Stomach (tissue), 9 donors: ENCODE data around the gene AGBL2. TPM values are rescaled to one million over a fixed set of nuclear protein-coding genes. Genes with fewer than 3 reads are reported as not detected.

Experiments used
- DNase-seq, 2 donors: peaks; one replicate each; pipeline versions ENCODE4 v3.0.0 to v3.0.0-alpha.2; 2013 to 2019
- H3K27ac ChIP-seq, 5 donors: fragments of 200-600 bp in 4 of 5; sonication (generic) in 4 of 5; one replicate each; pipeline ENCODE4 v1.5.1; 2013 to 2019; ENCODE audit warnings: mild to moderate bottlenecking in 1 of 5, moderate library complexity in 1 of 5
- H3K27me3 ChIP-seq, 3 donors: fragments of 200-600 bp; sonication (generic); one replicate each; pipeline ENCODE4 v1.5.1; 2017 to 2019; ENCODE audit warnings: mixed run types in 1 of 3
- H3K36me3 ChIP-seq, 4 donors: fragments of 200-600 bp; sonication (generic); 1 replicate in 3 of 4; 2 replicates in 1 of 4; pipeline ENCODE4 v1.5.1; 2016 to 2019
- H3K4me1 ChIP-seq, 4 donors: fragments of 200-600 bp; sonication (generic); one replicate each; pipeline ENCODE4 v1.5.1; 2016 to 2019
- H3K4me3 ChIP-seq, 4 donors: fragments of 200-600 bp; sonication (generic) in 3 of 4; one replicate each; pipeline ENCODE4 v1.5.1; 2016 to 2019; ENCODE audit warnings: mild to moderate bottlenecking in 1 of 4
- H3K9me3 ChIP-seq, 4 donors: fragments of 200-600 bp; sonication (generic); one replicate each; pipeline ENCODE4 v1.5.1; 2016 to 2019
- CTCF ChIP-seq, 7 experiments: fragments of 450-650 bp in 4 of 7; fragments of 200-600 bp in 3 of 7; sonication (generic) in 3 of 7; IDR thresholded peaks; one replicate each; pipeline ENCODE4 v1.5.1; 2016 to 2019; ENCODE audit warnings: antibody characterized with exemption in 7 of 7, control low read depth in 2 of 7, mild to moderate bottlenecking in 1 of 7
- EP300 ChIP-seq: sonication (generic); formaldehyde crosslinking; IDR thresholded peaks from one replicate; pipeline ENCODE4 v1.6.1; 2017; ENCODE audit warnings: antibody characterized with exemption
- POLR2A ChIP-seq, 4 donors: fragments of 450-650 bp; IDR thresholded peaks; one replicate each; pipeline ENCODE4 v1.6.1; 2016; ENCODE audit warnings: antibody characterized with exemption in 4 of 4, control low read depth in 2 of 4, mild to moderate bottlenecking in 1 of 4, moderate library complexity in 1 of 4
- POLR2AphosphoS5 ChIP-seq, 3 donors: sonication (generic); formaldehyde crosslinking; IDR thresholded peaks; one replicate each; pipeline ENCODE4 v1.6.1; 2016; ENCODE audit warnings: antibody characterized with exemption in 3 of 3
- WGBS, 5 donors: extraction: QIAGEN DNeasy Blood & Tissue Kit in 3 of 5; methylation state at CpG; one replicate each; pipeline versions ENCODE4 v1.1.5 to v1.1.7; 2013 to 2018; 5-methylcytosine and 5-hydroxymethylcytosine counted together
- intact Hi-C: fragments of 100-400 bp; cut with DNase I; formaldehyde crosslinking; loops from one replicate; pipeline ENCODE4 v1.15.1; 2023; ENCODE audit warnings: low total_unique reads
- polyA plus RNA-seq, 3 donors: library from polyadenylated mRNA; stranded (reverse); fragments of 200-250 nt; gene quantifications; one replicate each; pipeline ENCODE4 v1.2.3, GENCODE V29; 2013
- total RNA-seq, 5 donors: library from RNA; depleted of rRNA; stranded (reverse); fragments of >200 nt; gene quantifications; one replicate each; pipeline versions ENCODE4 v1.1.0 to v1.2.3, GENCODE V29; 2014 to 2016
- donor health status: healthy with polysubstance abuse.
- donor health status: Bipolar disorder and iron deficiency.
- donor health status: healthy.

Gene AGBL2
- total and polyA plus RNA-seq, 8 donors = 0.56 to 11.7 (median 0.92) TPM; not detected in 3

GRCh38 chr11:47732271-47732670, 17.1 kb upstream of the AGBL2 start:
- Histone ChIP-seq H3K9me3 (no peaks in the 10 kb centered on the region), H3K27ac (no peak overlapping the region), H3K36me3 (peaks cover 92 to 100% (median 100%) of the 10 kb centered on the region in 4 donors), H3K4me1 (no peaks in the 10 kb centered on the region), H3K4me3 (no peak overlapping the region), H3K27me3 (no peaks in the 10 kb centered on the region)
- intact Hi-C loops = no loop called here
- TF ChIP-seq POLR2AphosphoS5 (IDR thresholded peaks at IDR 0.05) (no peak), CTCF (IDR thresholded peaks at IDR 0.05) (no peak), POLR2A (IDR thresholded peaks at IDR 0.05) (no peak), EP300 (no peak)
- 72 to 81% (median 79%) methylated on average over 10 of the region's 10 CpGs for WGBS, 5 donors
- DNase-seq = no peak

DNA sequence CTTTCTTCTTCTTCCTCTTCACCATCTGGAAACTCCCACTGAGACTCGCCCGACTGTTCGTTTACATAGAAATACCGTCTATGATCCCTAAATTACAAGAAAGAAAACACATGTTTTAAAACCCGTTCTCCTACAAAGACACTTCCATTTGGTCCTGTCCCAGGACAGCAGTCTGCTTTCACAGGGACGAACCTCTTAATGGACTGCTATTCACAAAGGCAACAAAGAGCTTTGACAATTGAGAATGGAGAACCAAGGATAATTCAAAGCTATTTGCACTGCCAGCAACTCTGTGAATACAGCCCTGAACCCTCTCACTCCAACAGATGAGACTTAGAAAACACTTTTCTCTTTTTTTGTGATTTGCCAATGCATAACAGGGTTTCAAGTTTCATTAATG, 16.3 kb upstream of the AGBL2 start:
- Histone ChIP-seq H3K4me1 (no peaks in the 10 kb centered on the region), H3K4me3 (no peak overlapping the region), H3K27ac (no peak overlapping the region), H3K27me3 (no peaks in the 10 kb centered on the region), H3K36me3 (peaks cover 86 to 100% (median 100%) of the 10 kb centered on the region in 4 donors), H3K9me3 (no peaks in the 10 kb centered on the region)
- no peak for TF ChIP-seq CTCF (IDR thresholded peaks at IDR 0.05)
- TF ChIP-seq EP300 = no peak
- TF ChIP-seq POLR2AphosphoS5 (IDR thresholded peaks at IDR 0.05) = no peak
- TF ChIP-seq POLR2A (IDR thresholded peaks at IDR 0.05) = no peak
- intact Hi-C loops = no loop called here
- 51 to 63% (median 55%) methylated on average over 6 of the region's 6 CpGs for whole genome bisulfite sequencing, 5 donors
- no peak for DNase-seq

- peaks cover 0 to 19% (median 9%) of the 10 kb centered on the region in 4 donors for H3K4me1 ChIP-seq
- 83 to 87% (median 85%) methylated on average over 12 of the region's 12 CpGs for WGBS, 5 donors
- H3K36me3 ChIP-seq = peaks cover 70 to 100% (median 98%) of the 10 kb centered on the region in 4 donors
- TF ChIP-seq POLR2A (IDR thresholded peaks at IDR 0.05) = no peak
- no peak for TF ChIP-seq CTCF (IDR thresholded peaks at IDR 0.05)
- TF ChIP-seq EP300 = no peak
- TF ChIP-seq POLR2AphosphoS5 (IDR thresholded peaks at IDR 0.05) = no peak
- H3K9me3 ChIP-seq = no peaks in the 10 kb centered on the region
- H3K27me3 ChIP-seq = no peaks in the 10 kb centered on the region
- intact Hi-C loops = no loop called here
- no peak for DNase-seq
- H3K4me3 ChIP-seq = no peak overlapping the region
- H3K27ac ChIP-seq = no peak overlapping the region
Measured at GRCh38 chr11:47726878-47727514, 11.8 kb upstream of the AGBL2 start.

- H3K36me3 ChIP-seq = peaks cover 66 to 99% (median 98%) of the 10 kb centered on the region in 4 donors
- no peaks in the 10 kb centered on the region for H3K9me3 ChIP-seq
- H3K4me1 ChIP-seq = peaks cover 0 to 19% (median 9%) of the 10 kb centered on the region in 4 donors
- no peak for DNase-seq
- H3K27ac ChIP-seq = no peak overlapping the region
- intact Hi-C loops = no loop called here
- no peaks in the 10 kb centered on the region for H3K27me3 ChIP-seq
- TF ChIP-seq POLR2A (IDR thresholded peaks at IDR 0.05) (no peak), POLR2AphosphoS5 (IDR thresholded peaks at IDR 0.05) (no peak), CTCF (IDR thresholded peaks at IDR 0.05) (no peak), EP300 (no peak)
- WGBS, 5 donors = 85 to 98% (median 92%) methylated on average over 3 of the region's 3 CpGs
- H3K4me3 ChIP-seq = no peak overlapping the region
Measured at GRCh38 chr11:47726118-47726442, 10.9 kb upstream of the AGBL2 start.
